HG03060 (cell line): ENCODE measurements around the gene LHFPL3.

Experiments used
- ATAC-seq: cut with Tn5 transposase; IDR thresholded peaks from one replicate; pipeline ENCODE4 v1.9.1; 2021; ENCODE audit warnings: low read depth, moderate number of reproducible peaks; ENCODE audit not compliant: unreplicated experiment

The LHFPL3 gene

GRCh38 chr7:104883248-104883717, 554.9 kb downstream of the LHFPL3 start:
- no peak for ATAC-seq

GRCh38 chr7:104883718-104884452, 555.5 kb downstream of the LHFPL3 start:
- peak; percentile 53 for ATAC-seq

GRCh38 chr7:104886651-104887050, 558.2 kb downstream of the LHFPL3 start:
- ATAC-seq = no peak

- no peak for ATAC-seq
Observed at GRCh38 chr7:104890216-104890615, 561.8 kb downstream of the LHFPL3 start.

GRCh38 chr7:104891949-104892348, 563.5 kb downstream of the LHFPL3 start:
- no peak for ATAC-seq

GRCh38 chr7:104894314-104894713, 565.9 kb downstream of the LHFPL3 start:
- ATAC-seq = no peak

GRCh38 chr7:104894726-104895521, 566.5 kb downstream of the LHFPL3 start:
- no peak for ATAC-seq

GRCh38 chr7:104895522-104896236, 567.3 kb downstream of the LHFPL3 start:
- ATAC-seq = no peak

GRCh38 chr7:104898434-104898833, 570.0 kb downstream of the LHFPL3 start:
- ATAC-seq = no peak

GRCh38 chr7:104900525-104901239, 572.3 kb downstream of the LHFPL3 start:
- ATAC-seq = no peak

- ATAC-seq = no peak
Observed at GRCh38 chr7:104901240-104901619, 572.8 kb downstream of the LHFPL3 start.

- ATAC-seq = no peak
Observed at GRCh38 chr7:104902183-104902582, 573.8 kb downstream of the LHFPL3 start.

- ATAC-seq = no peak
Observed at GRCh38 chr7:104903044-104903443, 574.6 kb downstream of the LHFPL3 start.

GRCh38 chr7:104903846-104904245, 575.4 kb downstream of the LHFPL3 start:
- no peak for ATAC-seq

GRCh38 chr7:104906032-104906431, 577.6 kb downstream of the LHFPL3 start:
- ATAC-seq = no peak

GRCh38 chr7:104906556-104906955, 578.2 kb downstream of the LHFPL3 start:
- no peak for ATAC-seq

GRCh38 chr7:104908636-104909035, 580.2 kb downstream of the LHFPL3 start:
- ATAC-seq = no peak

- no peak for ATAC-seq
Observed at GRCh38 chr7:104909096-104909495, 580.7 kb downstream of the LHFPL3 start.

GRCh38 chr7:104914421-104914820, 586.0 kb downstream of the LHFPL3 start:
- ATAC-seq = no peak

GRCh38 chr7:104921596-104921995, 593.2 kb downstream of the LHFPL3 start:
- ATAC-seq = no peak
